SU-DHL-6 (cell line): Measurements from ENCODE around the gene SCN2B.

Experiments
- H2AFZ ChIP-seq: fragments of 200-600 bp; sonication (generic); 2 replicates; pipeline ENCODE4 v1.6.1; 2014; ENCODE audit warnings: low read depth, mild to moderate bottlenecking, moderate library complexity, mixed read lengths, antibody characterized with exemption, low read length; ENCODE audit not compliant: severe bottlenecking
- H3F3A ChIP-seq: fragments of 200-600 bp; shearing (Covaris generic); 2 replicates; pipeline ENCODE4 v1.6.0; 2016; ENCODE audit warnings: antibody characterized with exemption, mild to moderate bottlenecking; ENCODE audit not compliant: insufficient read depth
- H3K27ac ChIP-seq: fragments of 200-600 bp; sonication (generic); 2 replicates; pipeline ENCODE4 v1.5.1; 2016; ENCODE audit warnings: low read depth, mild to moderate bottlenecking, low read length, moderate library complexity, mixed read lengths
- H3K27me3 ChIP-seq: fragments of 200-600 bp; sonication (generic), shearing (Covaris generic); 2 replicates; pipeline ENCODE4 v1.6.0; 2014; ENCODE audit warnings: mild to moderate bottlenecking, low read length
- H3K36me3 ChIP-seq: fragments of 200-600 bp; sonication (generic); 2 replicates; pipeline ENCODE4 v1.6.1; 2014; ENCODE audit warnings: mild to moderate bottlenecking, low read length, mixed read lengths
- H3K4me2 ChIP-seq: fragments of 300-600, 200-600 bp; shearing (Covaris generic), sonication (generic); 2 replicates; pipeline ENCODE4 v1.6.0; 2014; ENCODE audit warnings: low read length, low read depth, mild to moderate bottlenecking; ENCODE audit not compliant: poor library complexity, severe bottlenecking
- H3K4me3 ChIP-seq: fragments of 200-600 bp; sonication (generic); 2 replicates; pipeline ENCODE4 v1.5.1; 2014; ENCODE audit warnings: antibody characterized with exemption, low read length, mild to moderate bottlenecking, mixed read lengths; ENCODE audit not compliant: insufficient read depth, poor library complexity, severe bottlenecking
- H3K79me2 ChIP-seq: fragments of 200-600 bp; sonication (generic); 2 replicates; pipeline ENCODE4 v1.6.1; 2014; ENCODE audit warnings: mild to moderate bottlenecking, low read length, moderate library complexity; ENCODE audit not compliant: insufficient read depth
- H3K9ac ChIP-seq: fragments of 200-600 bp; sonication (generic); 2 replicates; pipeline ENCODE4 v1.7.0; 2014; ENCODE audit warnings: mild to moderate bottlenecking, low read length
- H3K9me2 ChIP-seq: fragments of 200-600 bp; sonication (generic); replicated peaks from 2 replicates; pipeline ENCODE4 v1.6.1; 2014; ENCODE audit warnings: low read length; ENCODE audit not compliant: insufficient read depth
- H3K9me3 ChIP-seq: fragments of 200-600 bp; sonication (generic); 2 replicates; pipeline ENCODE4 v1.6.1; 2014; ENCODE audit warnings: low read length, mixed read lengths; ENCODE audit not compliant: insufficient read depth
- H4K20me1 ChIP-seq: fragments of 200-600 bp; sonication (generic); 2 replicates; pipeline ENCODE4 v1.6.1; 2014; ENCODE audit warnings: low read depth, mild to moderate bottlenecking, antibody characterized with exemption, low read length, moderate library complexity, mixed read lengths
- CTCF ChIP-seq: fragments of 200-600 bp; sonication (generic); IDR thresholded peaks from one replicate; pipeline ENCODE4 v1.5.1; 2017; ENCODE audit warnings: antibody characterized with exemption, mild to moderate bottlenecking, low read length, moderate library complexity; ENCODE audit not compliant: insufficient read depth, poor library complexity, severe bottlenecking
- EZH2phosphoT487 ChIP-seq: fragments of 200-600 bp; sonication (generic), shearing (Covaris generic); conservative IDR thresholded peaks from 2 replicates; pipeline ENCODE4 v1.6.1; 2018; ENCODE audit warnings: mild to moderate bottlenecking, antibody characterized with exemption, low read length, moderate library complexity, mixed read lengths

SCN2B gene

GRCh38 chr11:118175993-118176777 lies at the start of gene SCN2B:
TSS of gene SCN2B (minus strand) at chr11:118176639. CDS start at chr11:118176431, 208 bp downstream.
- H3K27ac ChIP-seq, result no peak within 1 kb of the TSS
- H3K9me3 ChIP-seq, result no peaks in the 10 kb centered on the region
- no peaks in the 10 kb centered on the region for H3K27me3 ChIP-seq
- no peak within 1 kb of the TSS for H3K4me2 ChIP-seq
- no peak within 1 kb of the TSS for H3K9ac ChIP-seq
- no peaks in the 10 kb centered on the region for H3F3A ChIP-seq
- TF ChIP-seq CTCF, result no peak
- no peak for TF ChIP-seq EZH2phosphoT487
- peak within 1 kb of the TSS; percentile 22 for H2AFZ ChIP-seq
- no peak within 1 kb of the TSS for H3K4me3 ChIP-seq
- H3K36me3 ChIP-seq, result no peaks in the 10 kb centered on the region
- H3K79me2 ChIP-seq, result no peaks in the 10 kb centered on the region
- no peaks in the 10 kb centered on the region for H4K20me1 ChIP-seq
- no peaks in the 10 kb centered on the region for H3K9me2 ChIP-seq

GRCh38 chr11:118224511-118225188 lies 48.2 kb upstream of the SCN2B start, which contains the start of gene JAML:
TSS of gene JAML (minus strand) at chr11:118225011. CDS start at chr11:118214866, 10,145 bp downstream.
- Histone ChIP-seq H3K27ac (peak within 1 kb of the TSS; percentile 85), H4K20me1 (no peaks in the 10 kb centered on the region), H3K9me3 (no peaks in the 10 kb centered on the region), H3K9me2 (no peaks in the 10 kb centered on the region), H2AFZ (peak within 1 kb of the TSS; percentile 7), H3K4me3 (peak within 1 kb of the TSS; percentile 44), H3K9ac (peak within 1 kb of the TSS; percentile 52), H3K4me2 (peak within 1 kb of the TSS; percentile 65), H3K79me2 (no peaks in the 10 kb centered on the region), H3F3A (peaks cover 31% of the 10 kb centered on the region), H3K36me3 (no peaks in the 10 kb centered on the region), H3K27me3 (no peaks in the 10 kb centered on the region)
- no peak for TF ChIP-seq EZH2phosphoT487

GRCh38 chr11:118223992-118224391 lies 47.6 kb upstream of the SCN2B start:
- Histone ChIP-seq H3K9ac (peak overlapping the region; percentile 52), H3K9me2 (no peaks in the 10 kb centered on the region), H2AFZ (peak overlapping the region; percentile 7), H3K9me3 (no peaks in the 10 kb centered on the region), H3K27ac (peak overlapping the region; percentile 85), H4K20me1 (no peaks in the 10 kb centered on the region), H3K4me2 (peak overlapping the region; percentile 65), H3K27me3 (no peaks in the 10 kb centered on the region), H3K4me3 (peak overlapping the region; percentile 44), H3F3A (peaks cover 27% of the 10 kb centered on the region), H3K79me2 (no peaks in the 10 kb centered on the region), H3K36me3 (no peaks in the 10 kb centered on the region)
- no peak for TF ChIP-seq EZH2phosphoT487
- no peak for TF ChIP-seq CTCF

GRCh38 chr11:118223570-118223969 lies 47.1 kb upstream of the SCN2B start:
- Histone ChIP-seq H3K27ac (peak overlapping the region; percentile 85; the same call in 1 of the 2 replicates), H3F3A (peaks cover 27% of the 10 kb centered on the region), H3K9me3 (no peaks in the 10 kb centered on the region), H4K20me1 (no peaks in the 10 kb centered on the region), H3K36me3 (no peaks in the 10 kb centered on the region), H3K9ac (peak overlapping the region; percentile 52), H3K4me3 (peak overlapping the region; percentile 44), H2AFZ (peak overlapping the region; percentile 7), H3K9me2 (no peaks in the 10 kb centered on the region), H3K79me2 (no peaks in the 10 kb centered on the region), H3K27me3 (no peaks in the 10 kb centered on the region), H3K4me2 (peak overlapping the region; percentile 65)
- TF ChIP-seq CTCF (no peak), EZH2phosphoT487 (no peak)
